Activated T-helper 1 cell treated with anti-CD3 and anti-CD28 coated beads, Interleukin-2, amount 50 U/mL, for 16 hours (primary cell): ENCODE data around the gene MBD2.
"Not testable (repeated sequence)": the region's sequence is repeated elsewhere in the genome, so short reads cannot be mapped to it uniquely, and the experiment has no call there.

Experiments used
- DNase-seq, 2 donors: peaks; one replicate each; pipeline ENCODE4 v3.0.0-alpha.2; 2020; ENCODE audit warnings: low read depth in 1 of 2, low spot score in 1 of 2

MBD2 gene

GRCh38 chr18:54151376-54151775 is 73.1 kb downstream of the MBD2 start:
- no peak for DNase-seq

- no peak for DNase-seq
Observed at GRCh38 chr18:54150226-54150625, 74.2 kb downstream of the MBD2 start.

- DNase-seq = peak in 1 of 2 donors; percentile 33
Observed at GRCh38 chr18:54149078-54149697, 75.3 kb downstream of the MBD2 start.

GRCh38 chr18:54148678-54149077 is 75.8 kb downstream of the MBD2 start:
- no peak for DNase-seq

GRCh38 chr18:54148151-54148550 is 76.3 kb downstream of the MBD2 start:
- DNase-seq = no peak

GRCh38 chr18:54147439-54147838 is 77.0 kb downstream of the MBD2 start:
- peak in 1 of 2 donors; percentile 8 for DNase-seq

GRCh38 chr18:54141041-54141608 is 83.3 kb downstream of the MBD2 start:
- no peak for DNase-seq

GRCh38 chr18:54140641-54141040 is 83.8 kb downstream of the MBD2 start:
- no peak for DNase-seq

- no peak for DNase-seq
Observed at GRCh38 chr18:54135216-54135615, 89.3 kb downstream of the MBD2 start.

- no peak for DNase-seq
Observed at GRCh38 chr18:54134053-54134452, 90.4 kb downstream of the MBD2 start.

GRCh38 chr18:54130631-54131030 is 93.8 kb downstream of the MBD2 start:
- DNase-seq = no peak

- no peak for DNase-seq
Observed at GRCh38 chr18:54130177-54130576, 94.3 kb downstream of the MBD2 start.

GRCh38 chr18:54129448-54130067 is 94.9 kb downstream of the MBD2 start:
- no peak for DNase-seq

- DNase-seq = no peak
Observed at GRCh38 chr18:54127759-54128378, 96.6 kb downstream of the MBD2 start.

- no peak for DNase-seq
Observed at GRCh38 chr18:54125429-54125828, 99.0 kb downstream of the MBD2 start.

- not testable (repeated sequence) for DNase-seq
Observed at GRCh38 chr18:54123720-54124440, 100.6 kb downstream of the MBD2 start.

- no peak for DNase-seq
Observed at GRCh38 chr18:54119524-54120019, 104.9 kb downstream of the MBD2 start.

GRCh38 chr18:54117853-54118773 is 106.4 kb downstream of the MBD2 start:
- no peak for DNase-seq

- DNase-seq = no peak
Observed at GRCh38 chr18:54116541-54117257, 107.8 kb downstream of the MBD2 start.

GRCh38 chr18:54112356-54112755 is 112.1 kb downstream of the MBD2 start:
- no peak for DNase-seq
